Urothelium cell line (cell line): ENCODE data around the gene GABRG3.

ENCODE experiments used
- DNase-seq: peaks from one replicate; pipeline ENCODE4 v3.0.0; 2011; ENCODE audit warnings: low spot score, mixed read lengths
- FAIRE-seq: peaks from 2 replicates; lab custom pipeline; 2011; peaks lifted over from hg19 to GRCh38; lab: Jason Lieb, UNC

GABRG3 gene

GRCh38 chr15:27094235-27094634 is 123.3 kb downstream of the GABRG3 start:
- no peak for FAIRE-seq
- no peak for DNase-seq

DNA sequence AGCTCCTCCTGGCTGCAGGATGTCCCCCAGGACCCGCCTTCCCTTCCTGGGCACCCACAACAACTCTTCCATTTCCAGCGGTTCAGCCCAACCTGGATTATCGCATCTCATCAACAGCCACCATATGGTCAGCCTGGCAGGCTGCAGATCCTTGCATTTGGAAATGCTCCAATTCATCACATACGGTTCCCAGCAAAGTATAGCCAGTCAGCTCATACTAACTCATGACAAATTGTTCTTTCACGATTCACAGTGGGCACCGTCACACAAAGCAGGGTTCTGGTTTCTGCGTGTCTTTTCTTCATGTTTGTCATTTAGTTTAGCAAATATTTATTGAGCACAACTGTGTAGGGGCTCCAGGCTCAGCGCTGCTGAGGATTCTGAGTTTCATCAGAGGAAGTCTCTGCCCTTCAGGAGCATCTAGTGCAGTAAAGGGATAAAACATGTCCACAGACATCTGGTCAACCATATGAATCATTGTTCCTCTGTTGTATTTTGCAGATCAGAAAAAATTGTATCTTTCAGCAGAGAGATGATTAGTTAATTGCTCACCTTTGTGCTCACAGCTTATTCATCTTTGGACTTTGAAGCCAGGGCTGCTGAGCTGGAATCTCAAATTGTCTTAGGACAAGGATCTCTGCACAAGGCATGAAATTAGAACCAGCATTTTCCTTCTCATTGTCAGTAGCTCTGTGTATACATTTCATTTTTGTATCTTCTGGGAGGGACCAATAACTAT is 125.1 kb downstream of the GABRG3 start:
- DNase-seq, result no peak

GRCh38 chr15:27097506-27097905 is 126.5 kb downstream of the GABRG3 start:
- DNase-seq, result no peak

More for the DNA sequence above, 125.1 kb downstream of the GABRG3 start:
- no peak for FAIRE-seq

GRCh38 chr15:27101982-27102381 is 131.0 kb downstream of the GABRG3 start:
- no peak for FAIRE-seq

More at GRCh38 chr15:27097506-27097905, 126.5 kb downstream of the GABRG3 start:
- FAIRE-seq, result no peak

DNA sequence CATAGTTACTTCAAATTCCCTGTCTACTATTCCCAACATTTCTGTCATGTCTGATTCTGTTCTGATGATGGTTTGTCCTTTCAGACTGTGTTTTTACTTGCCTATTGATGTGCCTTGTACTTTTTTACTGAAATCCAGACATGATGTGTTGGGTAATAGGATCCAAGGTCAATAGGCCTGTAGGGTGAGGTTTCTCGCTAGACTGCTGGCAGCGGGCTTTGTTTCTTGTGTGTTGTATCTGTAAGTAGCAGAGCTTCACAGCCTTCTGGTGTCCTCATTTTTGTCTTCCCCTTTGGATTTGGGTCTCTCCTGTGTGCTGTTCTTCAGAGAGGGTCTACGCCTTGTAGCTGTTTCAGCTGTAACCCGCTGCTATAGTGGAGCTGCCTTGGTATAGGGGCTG is 140.3 kb downstream of the GABRG3 start:
- DNase-seq (no peak), FAIRE-seq (no peak)

More at GRCh38 chr15:27101982-27102381, 131.0 kb downstream of the GABRG3 start:
- no peak for DNase-seq

- DNase-seq (no peak), FAIRE-seq (no peak)
These were observed 143.5 kb downstream of the GABRG3 start for GRCh38 chr15:27114473-27114872.

- FAIRE-seq, result no peak
- no peak for DNase-seq
These were observed 148.8 kb downstream of the GABRG3 start for GRCh38 chr15:27119695-27120266.

GRCh38 chr15:27121672-27122071 is 150.7 kb downstream of the GABRG3 start:
- DNase-seq, result no peak
- no peak for FAIRE-seq

DNA sequence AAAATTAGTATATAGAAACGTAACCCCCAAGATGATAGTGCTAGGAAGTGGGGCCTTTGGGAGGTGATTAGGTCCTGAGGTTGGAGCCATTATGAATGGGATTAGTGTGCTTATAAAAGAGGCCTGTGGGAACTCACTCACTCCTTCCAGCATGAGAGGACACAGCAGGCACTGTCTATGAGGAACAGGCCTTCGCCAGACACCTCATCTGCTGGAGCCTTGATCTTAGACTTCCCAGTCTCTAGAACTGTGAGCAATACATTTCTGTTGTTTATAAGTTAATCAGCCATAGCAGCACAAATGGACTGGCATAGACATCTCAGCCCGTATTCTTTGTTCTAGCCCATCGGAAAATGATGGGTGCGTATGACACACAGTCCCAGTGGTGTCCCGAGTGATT is 152.3 kb downstream of the GABRG3 start:
- no peak for FAIRE-seq
- no peak for DNase-seq

DNA sequence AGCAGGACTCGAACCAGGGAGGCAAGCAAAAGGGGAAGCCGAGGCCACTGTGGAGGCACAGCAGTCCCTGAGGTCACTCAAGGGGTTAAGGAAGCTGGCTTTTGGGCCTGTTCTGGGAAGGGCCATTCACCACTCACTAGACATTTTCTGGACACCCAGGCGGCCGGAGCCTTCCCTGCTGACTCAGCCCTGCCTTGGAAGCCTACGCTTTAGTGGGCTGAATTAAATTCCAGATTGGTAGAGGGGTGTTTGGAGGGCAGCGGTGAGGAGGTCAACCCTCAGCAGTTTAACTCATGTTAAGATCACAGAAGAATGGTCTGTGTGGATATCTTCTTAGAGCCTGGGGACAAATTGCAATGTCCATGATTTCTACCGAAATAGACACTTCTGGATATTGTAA is 152.8 kb downstream of the GABRG3 start:
- FAIRE-seq, result no peak
- no peak for DNase-seq

DNA sequence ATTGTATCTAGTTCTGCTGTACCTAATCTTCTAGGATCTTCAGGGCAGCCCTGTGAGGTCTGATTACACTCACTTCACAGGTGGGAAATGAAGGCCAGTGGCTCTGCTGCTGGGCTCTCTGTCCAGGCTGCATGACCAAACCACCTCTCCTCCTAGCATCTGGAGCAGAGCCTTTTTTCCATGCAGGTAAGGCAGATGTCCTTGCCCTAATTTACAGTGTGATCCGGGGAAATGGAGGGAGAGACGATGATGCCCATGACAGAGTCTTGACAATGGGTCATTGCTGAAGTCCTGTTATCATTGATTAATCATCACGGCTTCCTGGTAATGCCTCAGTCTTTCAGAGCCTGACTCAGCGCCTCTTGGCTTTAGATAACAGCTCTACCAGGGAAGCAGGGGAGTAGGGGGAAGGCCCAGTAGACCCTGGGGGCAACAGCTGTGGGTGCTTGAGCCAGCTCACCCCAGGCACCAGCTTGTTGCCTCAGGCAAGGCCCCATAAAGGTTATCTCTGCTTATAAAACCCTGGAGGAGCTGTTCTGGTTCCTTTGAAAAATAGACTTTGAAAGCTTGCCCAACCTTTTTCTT is 153.4 kb downstream of the GABRG3 start:
- DNase-seq, result no peak
- no peak for FAIRE-seq

GRCh38 chr15:27125185-27125584 is 154.2 kb downstream of the GABRG3 start:
- FAIRE-seq (no peak), DNase-seq (no peak)

- DNase-seq (no peak), FAIRE-seq (no peak)
These were observed 155.5 kb downstream of the GABRG3 start for GRCh38 chr15:27126449-27126848.

DNA sequence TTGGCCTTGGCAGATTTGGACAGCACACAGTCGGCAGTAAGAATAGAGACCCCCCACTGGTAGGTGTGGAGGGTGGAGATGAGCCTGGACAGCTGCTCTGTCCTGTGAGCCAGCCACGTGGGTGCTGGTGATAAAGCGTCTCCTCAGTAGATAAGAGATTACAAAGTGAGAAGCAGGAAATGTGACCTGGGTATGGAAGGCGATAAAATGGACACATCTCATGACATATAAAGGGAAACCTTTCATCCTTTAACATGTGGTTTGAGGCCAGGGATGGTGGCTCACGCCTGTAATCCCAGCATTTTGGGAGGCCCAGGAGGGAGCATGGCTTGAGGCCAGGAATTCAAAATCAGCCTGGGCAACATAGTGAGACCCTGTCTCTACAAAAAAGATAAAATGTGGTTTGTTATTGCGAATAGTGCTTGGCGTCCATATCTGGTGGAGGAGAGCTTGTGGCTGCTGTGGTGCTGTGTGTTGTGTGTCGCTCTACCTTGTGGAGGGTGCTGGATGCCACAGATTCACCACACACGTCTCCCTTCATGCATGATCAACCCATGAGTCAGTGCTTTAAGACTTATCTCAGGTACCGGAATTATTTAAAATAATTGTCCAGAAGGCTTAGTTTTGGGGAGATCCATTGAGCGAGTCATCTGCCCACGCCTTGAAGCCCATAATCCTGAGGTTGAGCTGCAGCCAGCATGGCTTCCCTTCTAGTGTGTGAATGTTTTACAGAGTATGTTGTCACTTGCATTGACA is 157.0 kb downstream of the GABRG3 start:
- DNase-seq (no peak), FAIRE-seq (no peak)

DNA sequence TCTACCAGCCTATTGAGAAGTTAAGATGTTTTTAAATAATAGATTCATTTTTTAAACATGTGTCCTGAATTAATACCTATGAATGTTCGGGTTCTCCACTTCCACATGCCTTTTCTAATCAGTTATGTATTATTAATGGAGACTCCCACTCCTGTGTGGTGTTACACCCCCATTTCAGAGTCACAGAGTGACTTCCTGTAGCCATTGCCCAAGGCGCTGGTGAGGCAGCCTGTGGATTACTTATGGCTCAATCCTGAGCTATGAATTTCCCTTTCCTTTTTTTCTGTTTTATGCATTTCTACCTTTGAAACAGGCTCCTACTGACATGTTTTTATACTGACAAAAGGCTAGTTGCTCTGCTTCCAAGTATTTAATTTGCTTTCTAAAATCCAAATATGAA is 162.3 kb downstream of the GABRG3 start:
- FAIRE-seq (no peak), DNase-seq (no peak)

DNA sequence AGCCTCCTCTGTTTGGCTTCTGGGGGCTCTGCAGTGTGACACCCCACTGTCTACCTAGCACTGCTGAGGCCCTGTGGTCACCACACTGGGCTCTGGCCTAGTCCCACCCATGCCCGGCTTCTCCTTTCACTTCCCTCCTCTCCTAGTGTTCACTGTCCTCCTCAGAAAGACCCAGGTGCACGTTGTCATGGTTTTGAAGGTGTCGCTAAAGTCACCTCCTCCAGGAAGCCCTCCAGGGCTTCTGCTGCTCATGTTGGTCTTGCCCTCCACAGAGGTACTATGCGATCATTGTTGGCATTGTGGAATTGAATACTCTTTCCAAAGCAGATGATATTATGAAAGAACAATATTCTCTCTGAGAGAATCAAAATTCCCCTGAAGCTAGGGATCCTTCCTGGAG is 163.5 kb downstream of the GABRG3 start:
- FAIRE-seq (no peak), DNase-seq (no peak)

- DNase-seq (no peak), FAIRE-seq (no peak)
These were observed 164.2 kb downstream of the GABRG3 start for GRCh38 chr15:27135151-27135550.

GRCh38 chr15:27137127-27137526 is 166.1 kb downstream of the GABRG3 start:
- FAIRE-seq (no peak), DNase-seq (no peak)

DNA sequence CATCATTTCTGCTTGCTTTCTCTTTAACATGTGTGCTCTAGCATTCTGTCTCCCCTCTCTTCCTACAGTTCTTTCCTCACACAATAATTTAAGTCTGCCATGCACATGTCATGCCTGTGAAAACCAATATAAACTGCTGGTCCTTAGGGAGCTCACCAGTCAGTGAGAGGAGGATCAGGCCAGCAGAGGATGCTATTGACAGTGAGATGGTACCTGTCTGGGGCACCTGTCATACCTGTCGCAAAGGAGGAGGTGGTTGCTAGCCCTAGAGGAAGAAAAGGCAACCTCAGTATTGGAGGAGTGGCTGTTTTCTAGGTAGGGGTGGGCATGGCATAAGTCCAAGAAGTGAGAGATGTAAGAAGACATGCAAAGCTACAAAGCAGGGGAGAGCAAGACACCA is 194.6 kb downstream of the GABRG3 start:
- FAIRE-seq, result no peak
- no peak for DNase-seq

- no peak for DNase-seq
These were observed 195.9 kb downstream of the GABRG3 start for GRCh38 chr15:27166917-27167316.

GRCh38 chr15:27167738-27168137 is 196.8 kb downstream of the GABRG3 start:
- no peak for FAIRE-seq
- DNase-seq, result no peak

More at GRCh38 chr15:27166917-27167316, 195.9 kb downstream of the GABRG3 start:
- FAIRE-seq, result no peak
